Upper lobe of left lung (tissue), 6 donors: Measurements from ENCODE around the gene NFS1. TPM values are rescaled to one million over a fixed set of nuclear protein-coding genes. Genes with fewer than 3 reads are reported as not detected.

Source experiments
- ATAC-seq, 2 donors: fragments of 200-7000 bp; cut with Tn5 transposase; one replicate each; pipeline ENCODE4 v1.9.1; 2022; ENCODE audit warnings: mild to moderate bottlenecking in 2 of 2, moderate library complexity in 2 of 2; ENCODE audit not compliant: low FRiP score in 2 of 2
- DNase-seq, 2 donors: peaks; one replicate each; pipeline ENCODE4 v3.0.0-alpha.2; 2019 to 2020
- H3K27ac ChIP-seq, 4 donors: fragments of 200-600 bp; sonication (generic); one replicate each; pipeline ENCODE4 v1.5.1; 2016 to 2019
- H3K27me3 ChIP-seq, 4 donors: fragments of 200-600 bp; sonication (generic); one replicate each; pipeline ENCODE4 v1.5.1; 2017 to 2019
- H3K36me3 ChIP-seq, 4 donors: fragments of 200-600 bp; sonication (generic); one replicate each; pipeline ENCODE4 v1.5.1; 2016 to 2019
- H3K4me1 ChIP-seq, 4 donors: fragments of 200-600 bp; sonication (generic); one replicate each; pipeline ENCODE4 v1.5.1; 2018 to 2019
- H3K4me3 ChIP-seq, 4 donors: fragments of 200-600 bp; sonication (generic); one replicate each; pipeline ENCODE4 v1.5.1; 2017 to 2019; ENCODE audit warnings: mild to moderate bottlenecking in 2 of 4, moderate library complexity in 1 of 4
- H3K9me3 ChIP-seq, 4 donors: fragments of 200-600 bp; sonication (generic); one replicate each; pipeline ENCODE4 v1.5.1; 2018 to 2019
- EP300 ChIP-seq, 4 donors: sonication (generic); formaldehyde crosslinking; IDR thresholded peaks; one replicate each; pipeline ENCODE4 v1.5.1; 2017; ENCODE audit warnings: antibody characterized with exemption in 4 of 4, control low read depth in 2 of 4
- POLR2A ChIP-seq, 4 donors: fragments of 450-650 bp; IDR thresholded peaks; one replicate each; pipeline ENCODE4 v1.5.1; 2016 to 2017; ENCODE audit warnings: antibody characterized with exemption in 4 of 4, mild to moderate bottlenecking in 2 of 4
- POLR2AphosphoS5 ChIP-seq, 2 donors: sonication (generic); formaldehyde crosslinking; IDR thresholded peaks; one replicate each; pipeline ENCODE4 v1.5.1; 2017; ENCODE audit warnings: antibody characterized with exemption in 2 of 2
- WGBS, 2 donors: methylation state at CpG; one replicate each; pipeline ENCODE4 v1.1.5; 2017 to 2018; 5-methylcytosine and 5-hydroxymethylcytosine counted together
- total RNA-seq, 6 donors: library from RNA; depleted of rRNA in 4 of 6; stranded (reverse); fragments of >200 nt in 4 of 6; gene quantifications; one replicate each; pipeline versions ENCODE4 v1.1.0 to v1.2.1, GENCODE V29; 2016 to 2021
- TF ChIP-seq, protein P1 (sequence below), 6 experiments: fragments of 450-650 bp in 4 of 6; fragments of 200-600 bp in 2 of 6; sonication (generic) in 2 of 6; IDR thresholded peaks; one replicate each; pipeline ENCODE4 v1.5.1; 2016 to 2019; ENCODE audit warnings: antibody characterized with exemption in 6 of 6
- donor health status: DM: no; HTN: no; CAD: no; lungs with moderate emphysema.
- donor health status: DM: no; HTN: yes; CAD: no; lungs with severe emphysema.

NFS1 gene
- total RNA-seq, 6 donors from 2014 or later: 16.2 to 90.1 (median 22.6) TPM

DNA sequence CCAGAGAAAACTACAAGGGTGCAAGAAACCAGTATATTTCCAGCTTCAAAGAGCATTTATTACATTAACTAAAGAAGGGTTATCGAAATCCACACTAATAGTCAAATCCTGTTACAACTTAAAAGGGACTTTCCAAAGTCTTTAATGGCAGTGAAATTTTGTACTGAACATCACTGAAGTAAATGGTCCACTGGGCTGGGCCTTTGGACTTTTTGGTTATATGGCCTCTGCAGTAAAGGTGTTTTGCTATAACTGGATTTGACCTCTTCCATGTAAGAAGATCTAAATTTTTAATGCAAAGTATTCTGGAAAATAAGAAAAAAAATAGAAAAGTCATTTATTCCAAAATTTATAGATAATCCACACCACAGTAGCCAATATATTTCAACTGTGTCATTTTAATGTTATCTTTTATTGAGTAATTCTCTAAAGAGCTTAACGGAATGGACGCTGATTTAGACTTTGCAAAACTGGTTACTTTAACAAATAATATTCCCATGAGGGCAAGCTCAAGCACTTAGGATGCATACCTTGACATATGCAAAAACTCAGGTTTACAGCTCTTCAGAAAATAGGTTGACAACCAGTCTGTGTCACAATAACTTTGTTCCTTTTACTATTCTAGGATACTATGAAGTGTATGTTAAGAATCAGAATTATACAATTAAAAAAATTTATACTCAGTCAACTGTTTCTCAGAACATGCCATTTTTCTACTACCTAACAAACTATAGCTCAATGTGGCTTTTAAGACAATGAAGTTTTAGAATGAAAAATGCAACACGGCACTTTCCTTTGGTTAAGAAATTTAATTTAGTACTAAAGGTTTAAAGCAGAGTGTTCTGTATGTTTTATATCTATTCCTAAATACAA is 35.9 kb upstream of the NFS1 start:
- no peak for DNase-seq
- no peak overlapping the region for H3K27ac ChIP-seq
- WGBS, 2 donors: 67 to 69% methylated on average over 4 of the region's 4 CpGs
- no peaks in the 10 kb centered on the region for H3K27me3 ChIP-seq
- H3K36me3 ChIP-seq: peaks cover 51 to 100% (median 86%) of the 10 kb centered on the region in 4 donors
- H3K9me3 ChIP-seq: no peaks in the 10 kb centered on the region
- H3K4me1 ChIP-seq: peaks cover 71 to 99% (median 85%) of the 10 kb centered on the region in 4 donors
- TF ChIP-seq POLR2A (IDR thresholded peaks at IDR 0.05): no peak
- TF ChIP-seq, protein P1, sequence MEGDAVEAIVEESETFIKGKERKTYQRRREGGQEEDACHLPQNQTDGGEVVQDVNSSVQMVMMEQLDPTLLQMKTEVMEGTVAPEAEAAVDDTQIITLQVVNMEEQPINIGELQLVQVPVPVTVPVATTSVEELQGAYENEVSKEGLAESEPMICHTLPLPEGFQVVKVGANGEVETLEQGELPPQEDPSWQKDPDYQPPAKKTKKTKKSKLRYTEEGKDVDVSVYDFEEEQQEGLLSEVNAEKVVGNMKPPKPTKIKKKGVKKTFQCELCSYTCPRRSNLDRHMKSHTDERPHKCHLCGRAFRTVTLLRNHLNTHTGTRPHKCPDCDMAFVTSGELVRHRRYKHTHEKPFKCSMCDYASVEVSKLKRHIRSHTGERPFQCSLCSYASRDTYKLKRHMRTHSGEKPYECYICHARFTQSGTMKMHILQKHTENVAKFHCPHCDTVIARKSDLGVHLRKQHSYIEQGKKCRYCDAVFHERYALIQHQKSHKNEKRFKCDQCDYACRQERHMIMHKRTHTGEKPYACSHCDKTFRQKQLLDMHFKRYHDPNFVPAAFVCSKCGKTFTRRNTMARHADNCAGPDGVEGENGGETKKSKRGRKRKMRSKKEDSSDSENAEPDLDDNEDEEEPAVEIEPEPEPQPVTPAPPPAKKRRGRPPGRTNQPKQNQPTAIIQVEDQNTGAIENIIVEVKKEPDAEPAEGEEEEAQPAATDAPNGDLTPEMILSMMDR (IDR thresholded peaks at IDR 0.05): no peak
- no peak for TF ChIP-seq EP300 (IDR thresholded peaks at IDR 0.05)
- TF ChIP-seq POLR2AphosphoS5 (IDR thresholded peaks at IDR 0.05): no peak
- no peak overlapping the region for H3K4me3 ChIP-seq
- ATAC-seq: no peak

DNA sequence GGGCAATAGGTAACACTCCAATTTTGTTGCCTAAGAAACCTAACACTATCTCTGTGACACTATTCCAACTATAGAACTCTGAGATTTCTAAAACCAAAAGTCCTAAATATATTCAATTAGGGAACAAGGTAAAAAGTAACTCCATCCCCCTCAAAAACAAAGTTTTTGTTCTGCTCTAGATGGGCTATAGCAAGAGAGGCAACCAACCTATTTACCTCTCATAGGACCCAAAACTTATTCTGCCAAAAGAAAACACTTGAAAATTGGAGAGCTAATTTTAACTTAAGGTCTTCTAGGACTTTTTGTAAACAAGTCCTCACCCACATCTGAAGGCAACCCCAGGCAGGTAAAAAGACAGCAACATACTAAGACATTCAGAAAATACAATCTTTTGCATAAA is 35.2 kb upstream of the NFS1 start:
- no peak for TF ChIP-seq POLR2AphosphoS5 (IDR thresholded peaks at IDR 0.05)
- no peak for TF ChIP-seq POLR2A (IDR thresholded peaks at IDR 0.05)
- TF ChIP-seq EP300 (IDR thresholded peaks at IDR 0.05): no peak
- TF ChIP-seq, protein P1 (IDR thresholded peaks at IDR 0.05): no peak
- Histone ChIP-seq H3K9me3 (no peaks in the 10 kb centered on the region), H3K36me3 (peaks cover 52 to 100% (median 87%) of the 10 kb centered on the region in 4 donors), H3K27me3 (no peaks in the 10 kb centered on the region), H3K27ac (no peak overlapping the region), H3K4me3 (no peak overlapping the region), H3K4me1 (peaks cover 66 to 99% (median 83%) of the 10 kb centered on the region in 4 donors)
- no peak for DNase-seq
- ATAC-seq: no peak

DNA sequence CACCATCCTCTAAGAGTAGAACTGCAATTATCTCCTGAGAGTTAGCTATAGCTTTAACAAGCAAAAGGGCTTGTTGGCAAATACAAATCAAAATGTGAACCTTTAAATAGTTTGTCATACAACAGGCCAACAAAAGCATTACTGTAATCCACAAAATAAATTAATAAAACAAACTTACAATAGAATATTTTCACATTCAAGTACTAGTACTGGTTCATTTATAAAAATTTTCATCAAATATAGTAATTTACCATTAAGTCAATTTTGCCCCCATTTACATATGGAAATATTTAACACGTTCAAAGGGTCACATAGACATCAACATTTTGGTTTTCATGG is 33.5 kb upstream of the NFS1 start:
- no peaks in the 10 kb centered on the region for H3K27me3 ChIP-seq
- H3K4me1 ChIP-seq: peaks cover 53 to 85% (median 67%) of the 10 kb centered on the region in 4 donors
- no peak overlapping the region for H3K27ac ChIP-seq
- 56 to 62% methylated on average over 1 of the region's 1 CpG for WGBS, 2 donors
- no peak overlapping the region for H3K4me3 ChIP-seq
- TF ChIP-seq, protein P1 (IDR thresholded peaks at IDR 0.05): no peak
- TF ChIP-seq POLR2A (IDR thresholded peaks at IDR 0.05) (no peak), EP300 (IDR thresholded peaks at IDR 0.05) (no peak), POLR2AphosphoS5 (IDR thresholded peaks at IDR 0.05) (no peak)
- no peaks in the 10 kb centered on the region for H3K9me3 ChIP-seq
- H3K36me3 ChIP-seq: peaks cover 59 to 100% (median 90%) of the 10 kb centered on the region in 4 donors
- no peak for ATAC-seq
- DNase-seq: no peak

DNA sequence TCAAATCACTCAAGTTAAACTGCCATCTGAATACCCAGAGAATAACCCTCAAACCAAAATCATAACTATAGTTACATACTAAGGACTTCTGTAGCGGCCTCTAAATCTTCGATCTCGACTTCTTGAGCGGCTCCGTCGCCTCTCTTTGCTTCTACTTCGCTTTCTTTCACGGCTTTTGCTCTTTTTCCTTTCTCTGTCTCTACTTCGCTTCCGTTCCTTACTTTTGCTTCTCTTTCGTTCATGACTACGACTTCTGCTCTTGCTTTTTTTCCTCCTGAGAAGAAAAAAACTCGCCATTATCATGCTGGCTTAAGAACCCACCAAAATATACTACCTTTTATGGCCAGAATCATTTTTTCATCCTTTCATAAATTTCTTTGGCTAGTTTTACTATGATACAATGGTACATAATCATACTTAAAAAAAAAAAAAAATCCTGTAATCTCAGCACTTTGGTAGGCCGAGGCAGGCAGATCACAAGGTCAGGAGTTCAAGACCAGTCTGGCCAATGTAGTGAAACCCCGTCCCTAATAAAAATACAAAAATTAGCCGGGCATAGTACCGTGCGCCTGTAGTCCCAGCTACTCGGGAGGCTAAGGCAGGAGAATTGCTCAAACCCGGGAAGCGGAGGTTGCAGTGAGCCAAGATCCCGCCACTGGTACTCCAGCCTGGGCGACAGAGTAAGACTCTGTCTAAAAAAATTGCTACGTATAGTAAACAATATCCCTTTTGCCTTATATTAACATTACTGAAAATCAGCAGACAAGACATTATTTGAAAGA is 32.9 kb upstream of the NFS1 start:
- no peaks in the 10 kb centered on the region for H3K27me3 ChIP-seq
- TF ChIP-seq POLR2AphosphoS5 (IDR thresholded peaks at IDR 0.05) (no peak), EP300 (IDR thresholded peaks at IDR 0.05) (no peak), POLR2A (IDR thresholded peaks at IDR 0.05) (no peak)
- TF ChIP-seq, protein P1 (IDR thresholded peaks at IDR 0.05): no peak
- no peaks in the 10 kb centered on the region for H3K9me3 ChIP-seq
- H3K27ac ChIP-seq: no peak overlapping the region
- peaks cover 49 to 79% (median 63%) of the 10 kb centered on the region in 4 donors for H3K4me1 ChIP-seq
- no peak for DNase-seq
- H3K4me3 ChIP-seq: no peak overlapping the region
- 89 to 92% methylated on average over 24 of the region's 24 CpGs for WGBS, 2 donors
- peaks cover 59 to 100% (median 91%) of the 10 kb centered on the region in 4 donors for H3K36me3 ChIP-seq
- ATAC-seq: no peak
